GM18508 (cell line): ENCODE results near the gene RGS6.
A peak's percentile ranks its signal among the peaks of the same experiment; 100 is the strongest.

Source experiments
- ATAC-seq: cut with Tn5 transposase; IDR thresholded peaks from one replicate; pipeline ENCODE4 v1.9.1; 2021; ENCODE audit warnings: moderate number of reproducible peaks; ENCODE audit not compliant: insufficient read depth, unreplicated experiment

The RGS6 gene

DNA sequence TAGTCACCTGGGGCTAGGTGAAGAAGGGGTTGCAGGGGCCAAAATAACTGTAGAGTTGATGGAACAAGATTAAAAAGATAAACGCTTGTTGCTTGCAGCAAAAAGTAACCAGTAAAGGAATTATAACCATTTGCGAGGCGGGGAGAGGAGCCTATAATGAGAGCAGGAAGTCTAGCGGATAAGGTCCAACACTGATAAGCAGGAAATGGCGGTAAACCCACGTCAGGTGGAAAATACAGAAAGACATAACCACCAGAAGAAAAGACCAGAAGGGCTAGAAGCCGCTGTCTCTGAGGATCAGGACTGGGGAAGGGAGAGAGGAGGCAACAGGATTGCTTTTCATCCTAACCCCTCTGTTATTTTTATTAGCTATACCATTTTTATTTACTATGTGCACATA lies 658.3 kb downstream of the RGS6 start:
- no peak for ATAC-seq

- ATAC-seq, result no peak
These were observed 659.2 kb downstream of the RGS6 start for GRCh38 chr14:72591391-72591790.

GRCh38 chr14:72594099-72594901 lies 662.1 kb downstream of the RGS6 start:
- ATAC-seq, result peak; percentile 54

GRCh38 chr14:72595152-72595862 lies 663.1 kb downstream of the RGS6 start:
- ATAC-seq, result no peak

GRCh38 chr14:72597252-72598233 lies 665.3 kb downstream of the RGS6 start:
- ATAC-seq, result no peak

GRCh38 chr14:72598306-72598705 lies 666.1 kb downstream of the RGS6 start:
- no peak for ATAC-seq

DNA sequence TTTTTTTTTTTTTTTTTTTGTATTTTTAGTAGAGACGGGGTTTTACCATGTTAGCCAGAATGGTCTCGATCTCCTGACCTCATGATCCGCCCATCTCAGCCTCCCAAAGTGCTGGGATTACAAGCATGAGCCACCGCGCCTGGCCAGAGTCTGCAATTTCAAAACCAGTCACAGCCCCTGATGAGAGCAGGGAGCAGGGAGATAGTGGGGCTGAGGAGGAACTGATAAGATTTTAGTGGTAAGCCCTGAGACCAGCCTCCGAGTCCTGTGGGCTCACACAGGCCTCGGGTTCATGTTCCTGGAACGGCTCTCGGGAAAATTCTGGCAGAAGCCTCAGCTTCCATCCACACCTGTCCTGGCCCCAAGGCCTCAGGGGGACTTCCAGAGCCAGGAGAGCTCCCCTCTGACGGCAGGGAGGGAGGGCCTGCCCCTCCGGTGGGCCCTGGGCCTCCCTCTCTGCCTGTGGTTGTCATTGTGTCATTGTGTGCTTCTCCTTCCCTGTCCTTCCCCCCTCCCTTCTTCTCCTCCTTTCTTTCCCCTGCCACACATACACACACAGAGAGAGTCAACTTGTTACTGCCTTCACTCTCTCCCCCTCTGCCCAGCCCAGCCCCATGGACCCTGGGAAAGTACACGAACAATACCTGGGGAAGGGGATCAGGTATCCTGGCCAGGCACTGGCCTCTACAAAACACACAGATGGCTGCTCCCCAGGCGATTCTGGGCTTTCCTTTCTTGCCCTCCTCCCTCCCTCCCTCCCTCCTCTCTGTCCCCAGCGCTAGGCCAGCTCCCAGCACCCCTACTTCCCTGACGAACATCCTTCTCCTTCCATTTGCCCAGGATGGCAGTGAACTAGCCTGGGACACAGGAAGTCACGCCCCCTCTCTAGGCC lies 667.6 kb downstream of the RGS6 start:
- ATAC-seq, result no peak

- no peak for ATAC-seq
These were observed 668.5 kb downstream of the RGS6 start for GRCh38 chr14:72600551-72601330.

GRCh38 chr14:72603639-72604038 lies 671.4 kb downstream of the RGS6 start:
- ATAC-seq, result no peak

DNA sequence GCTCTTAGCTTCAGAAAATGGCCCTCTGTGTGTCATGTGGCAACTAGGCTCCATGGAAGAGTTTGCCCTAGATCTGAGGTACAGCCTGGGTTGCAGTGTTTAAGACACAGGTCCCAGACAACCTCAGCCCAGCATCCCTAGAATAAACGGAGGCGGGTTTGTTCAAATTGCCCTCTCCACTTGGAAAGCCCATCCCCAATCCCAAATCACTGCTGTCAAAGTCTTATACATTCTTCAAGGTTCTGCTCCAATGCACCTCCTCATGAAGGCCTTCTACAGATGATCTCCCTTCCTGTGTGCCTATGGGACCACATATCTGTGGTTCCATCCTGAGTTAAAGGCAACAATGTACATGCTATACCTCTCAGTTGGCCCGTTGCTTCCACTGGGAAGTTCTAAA lies 671.9 kb downstream of the RGS6 start:
- no peak for ATAC-seq

DNA sequence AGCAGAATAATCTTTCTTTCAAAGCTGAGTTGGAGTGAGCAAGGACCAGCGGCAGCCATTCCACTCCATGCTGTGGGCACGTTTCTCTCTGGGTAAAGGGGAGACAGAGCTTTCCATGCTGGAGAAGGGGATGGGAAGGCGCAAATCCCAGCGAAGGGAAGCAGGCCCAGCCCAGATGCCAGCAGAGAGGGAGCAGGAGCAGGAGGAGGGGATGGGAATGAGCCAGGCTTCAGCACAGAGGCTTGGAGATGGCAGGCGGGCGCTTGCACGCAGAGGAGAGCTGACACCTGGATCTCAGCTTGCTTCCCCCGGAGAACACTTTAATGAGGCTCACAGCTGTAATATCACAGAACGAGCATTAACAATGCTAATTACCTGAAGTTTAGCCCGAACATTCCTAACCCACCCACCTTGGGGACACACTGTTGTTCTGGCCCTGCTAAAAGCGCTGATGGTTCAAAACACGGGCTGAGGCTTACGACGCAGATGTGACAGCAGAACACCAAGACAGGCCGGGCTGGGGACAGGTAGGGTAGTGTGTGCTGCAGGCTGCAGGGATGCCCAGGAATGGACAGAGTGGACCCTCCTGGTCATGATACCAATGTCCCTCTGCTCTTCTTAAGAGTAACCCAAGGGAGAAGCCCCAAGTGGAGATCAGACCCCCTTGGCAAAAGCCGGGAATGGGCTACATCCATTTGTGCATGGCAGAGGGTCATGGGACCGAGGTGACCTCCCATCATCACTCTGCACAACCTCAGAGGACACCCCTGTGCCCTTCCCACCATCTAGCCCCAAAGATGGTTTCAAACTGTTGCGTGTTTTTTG lies 673.1 kb downstream of the RGS6 start:
- no peak for ATAC-seq

DNA sequence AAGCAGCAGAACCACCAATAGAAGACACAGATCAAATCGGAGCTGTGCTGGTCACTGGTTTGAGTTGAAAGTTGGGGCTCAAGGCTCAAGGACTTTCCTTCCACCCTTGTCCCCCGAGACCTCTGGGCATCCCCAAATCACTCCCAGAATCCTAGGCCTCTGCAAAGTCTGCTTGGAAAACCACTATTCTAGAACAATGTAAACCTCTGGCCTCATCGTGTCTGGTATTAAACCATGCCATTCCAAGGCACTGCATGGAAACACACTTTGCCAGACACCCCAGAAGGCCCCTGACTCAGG lies 673.6 kb downstream of the RGS6 start:
- no peak for ATAC-seq

DNA sequence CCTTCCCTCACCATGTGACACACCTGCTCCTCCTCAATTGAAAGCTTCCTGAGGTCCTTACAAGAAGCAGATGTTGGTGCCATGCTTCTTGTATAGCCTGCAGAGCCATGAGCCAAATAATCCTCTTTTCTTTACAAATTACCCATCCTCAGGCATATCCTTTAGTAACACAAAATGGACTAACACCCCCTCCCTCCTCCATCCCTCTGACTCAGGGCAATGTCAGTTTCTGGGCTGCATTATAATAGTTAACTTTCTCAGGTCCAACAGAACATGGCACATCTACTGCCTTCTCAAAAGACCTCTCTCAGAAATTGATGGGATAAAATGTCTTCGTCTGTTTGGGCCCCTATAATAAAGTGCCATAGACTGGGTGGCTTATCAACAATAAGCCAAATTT lies 674.6 kb downstream of the RGS6 start:
- ATAC-seq, result no peak

GRCh38 chr14:72607386-72608130 lies 675.3 kb downstream of the RGS6 start:
- no peak for ATAC-seq

GRCh38 chr14:72608391-72609204 lies 676.4 kb downstream of the RGS6 start:
- no peak for ATAC-seq

DNA sequence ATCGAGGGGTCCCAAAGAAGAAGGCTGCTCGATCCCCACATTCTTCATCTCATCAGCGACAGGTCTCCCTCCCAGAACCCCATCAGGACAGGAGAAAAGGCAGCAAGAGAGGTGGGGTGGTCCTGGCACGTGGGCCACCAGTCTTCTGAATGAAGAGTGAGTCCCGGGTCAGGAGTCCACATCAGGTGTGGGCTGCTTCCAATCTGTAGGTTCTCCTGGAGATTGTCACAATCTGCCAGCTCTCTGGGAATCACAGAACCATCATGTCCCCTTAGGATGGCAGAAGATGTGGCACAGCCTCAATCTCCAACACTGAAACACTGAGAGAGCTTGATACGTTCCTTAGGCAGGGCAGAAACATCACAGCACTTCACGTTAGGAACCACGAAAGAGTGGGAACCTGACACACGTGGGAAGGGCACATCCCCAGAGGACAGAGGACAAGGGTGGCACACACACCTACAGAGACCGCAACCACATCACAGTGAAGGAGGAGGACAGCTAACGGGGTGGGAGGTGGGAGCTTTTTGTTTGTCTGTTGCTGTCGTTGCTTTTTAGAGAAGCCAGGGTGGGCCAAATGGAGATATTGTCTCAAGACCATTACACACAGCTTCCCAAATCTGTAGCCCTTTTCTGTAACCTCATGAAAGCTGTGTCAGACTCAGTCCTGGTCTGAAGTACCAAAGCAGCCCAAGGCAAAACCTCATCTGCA lies 677.1 kb downstream of the RGS6 start:
- ATAC-seq, result no peak
